SH-SY5Y (cell line): ENCODE measurements around the gene EXOSC7.

Experiments
- GATA2 ChIP-seq: IDR thresholded peaks from 2 replicates; pipeline ENCODE4 v1.6.1; 2011; ENCODE audit warnings: mild to moderate bottlenecking, low read depth, low read length
- GATA3 ChIP-seq: IDR thresholded peaks from 2 replicates; pipeline ENCODE4 v1.6.1; 2011; ENCODE audit warnings: low read depth, mild to moderate bottlenecking, low read length, moderate library complexity

The EXOSC7 gene

DNA sequence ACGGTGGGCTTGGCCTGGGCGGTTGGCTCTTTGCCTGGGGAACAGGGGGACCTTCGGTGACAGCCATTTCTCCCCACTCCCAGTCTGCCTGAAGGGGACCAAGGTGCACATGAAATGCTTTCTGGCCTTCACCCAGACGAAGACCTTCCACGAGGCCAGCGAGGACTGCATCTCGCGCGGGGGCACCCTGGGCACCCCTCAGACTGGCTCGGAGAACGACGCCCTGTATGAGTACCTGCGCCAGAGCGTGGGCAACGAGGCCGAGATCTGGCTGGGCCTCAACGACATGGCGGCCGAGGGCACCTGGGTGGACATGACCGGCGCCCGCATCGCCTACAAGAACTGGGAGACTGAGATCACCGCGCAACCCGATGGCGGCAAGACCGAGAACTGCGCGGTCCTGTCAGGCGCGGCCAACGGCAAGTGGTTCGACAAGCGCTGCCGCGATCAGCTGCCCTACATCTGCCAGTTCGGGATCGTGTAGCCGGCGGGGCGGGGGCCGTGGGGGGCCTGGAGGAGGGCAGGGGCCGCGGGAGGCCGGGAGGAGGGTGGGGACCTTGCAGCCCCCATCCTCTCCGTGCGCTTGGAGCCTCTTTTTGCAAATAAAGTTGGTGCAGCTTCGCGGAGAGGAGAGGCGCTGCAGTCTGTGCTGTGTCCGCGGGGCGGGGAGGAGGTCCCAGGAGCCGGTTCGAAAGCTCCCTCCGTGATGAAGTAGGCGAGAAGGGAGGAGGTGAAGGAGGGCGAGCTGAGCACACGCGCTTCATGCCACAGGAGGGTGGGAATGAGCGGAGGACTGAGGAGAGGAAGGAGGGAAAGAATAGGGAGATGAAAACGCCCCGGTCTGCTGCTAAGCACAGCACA lies 59.6 kb downstream of the EXOSC7 start:
- TF ChIP-seq GATA3: no peak
- TF ChIP-seq GATA2: no peak

DNA sequence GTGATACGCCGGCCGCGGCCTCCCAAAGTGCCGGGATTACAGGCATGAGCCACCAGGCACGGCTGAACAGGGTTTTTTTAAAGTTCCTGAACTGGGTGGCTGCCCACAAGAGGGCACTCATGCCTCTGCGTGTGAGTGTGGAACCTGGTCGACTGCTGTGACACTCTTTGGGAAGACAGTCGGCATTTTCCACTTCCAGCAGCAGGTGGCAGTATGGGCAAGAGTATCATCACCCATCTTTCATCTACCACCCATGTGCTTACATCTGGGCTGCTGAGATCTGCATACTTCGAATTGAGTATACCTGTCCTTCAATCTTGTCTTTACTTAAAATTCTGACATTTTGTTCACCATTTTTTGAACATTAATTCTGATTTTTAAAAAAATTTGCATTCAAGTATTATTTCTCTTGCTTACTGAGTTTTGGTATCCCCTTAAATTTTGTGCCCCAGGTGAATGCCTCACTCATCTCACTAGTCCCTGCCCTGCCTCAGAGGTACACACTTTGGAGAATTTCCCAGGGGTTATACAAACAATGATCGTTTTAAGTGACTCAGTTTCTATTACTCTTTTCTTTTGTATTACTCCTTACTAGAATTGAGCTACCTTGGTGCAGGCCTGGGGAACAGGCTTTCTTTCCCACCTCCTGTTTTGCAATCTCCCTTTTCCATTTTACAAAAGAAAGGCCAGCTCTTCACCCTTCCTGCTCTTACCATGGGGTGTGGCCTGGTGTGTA lies 61.8 kb downstream of the EXOSC7 start:
- TF ChIP-seq GATA3 (no peak), GATA2 (no peak)

DNA sequence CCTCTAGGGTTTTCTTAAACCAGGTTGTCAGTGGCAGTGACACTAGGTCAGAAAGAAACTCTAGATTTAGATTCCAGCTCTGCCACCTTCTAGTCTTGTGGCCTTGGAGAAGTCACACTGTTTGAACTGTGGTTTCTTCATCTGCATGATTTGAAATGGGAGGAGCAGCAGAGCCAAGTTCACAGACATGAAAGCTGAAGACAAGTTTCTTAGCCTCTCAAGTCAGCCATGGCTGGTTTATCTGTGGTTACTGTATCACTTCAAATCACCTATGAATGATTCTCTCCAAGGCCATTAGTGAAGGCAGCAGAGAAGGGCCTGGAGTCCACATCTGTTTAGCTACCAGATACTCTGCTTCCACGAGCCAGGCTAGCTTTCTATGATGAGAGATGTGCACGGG lies 65.6 kb downstream of the EXOSC7 start:
- TF ChIP-seq GATA3: no peak
- TF ChIP-seq GATA2: no peak

DNA sequence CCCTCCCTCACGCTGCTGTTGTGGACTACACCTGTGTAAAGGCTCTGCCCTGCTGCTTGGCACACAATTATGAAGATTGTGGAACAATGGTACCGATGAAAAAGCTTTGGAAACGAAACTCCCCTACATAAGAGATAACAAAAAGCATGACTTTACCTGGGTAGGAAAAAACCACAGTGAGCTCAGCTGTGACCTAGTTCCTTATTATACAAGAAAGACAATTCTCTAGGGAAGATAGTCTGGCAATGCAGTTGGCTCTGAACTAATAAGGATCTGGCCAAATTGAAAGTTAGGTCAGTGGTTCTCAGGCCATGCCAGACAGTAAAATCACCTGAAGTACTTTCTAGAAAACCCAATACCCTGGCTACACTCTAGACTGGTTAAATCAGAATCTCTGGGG lies 66.1 kb downstream of the EXOSC7 start:
- TF ChIP-seq GATA2 (no peak), GATA3 (no peak)

DNA sequence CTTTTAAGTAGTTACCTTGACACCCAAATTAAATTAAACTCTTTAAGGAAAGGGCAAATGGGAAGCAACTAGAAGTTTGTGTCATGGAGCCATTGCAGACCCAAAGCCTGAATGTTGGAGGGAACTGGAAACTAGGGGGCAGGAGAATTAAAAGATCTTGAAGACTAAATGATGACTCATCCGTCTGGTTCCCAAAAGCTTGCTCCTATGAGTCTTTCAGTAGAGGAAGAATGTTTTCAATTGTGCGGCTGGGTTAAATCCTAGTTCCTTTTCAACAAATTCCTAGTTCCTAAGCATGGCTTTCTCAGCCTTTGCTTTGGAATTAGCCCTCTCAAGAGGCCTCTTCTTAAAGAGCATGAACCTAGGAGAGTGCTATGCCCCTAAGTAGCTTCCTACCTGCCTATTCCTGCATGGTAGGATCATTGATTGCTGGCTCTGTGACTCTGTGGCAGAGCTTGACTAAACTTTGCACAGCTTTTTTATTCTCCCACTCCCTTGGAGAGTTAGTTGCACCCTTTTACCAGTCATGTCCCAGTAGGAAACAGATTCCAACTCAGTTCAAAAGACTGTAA lies 67.8 kb downstream of the EXOSC7 start:
- TF ChIP-seq GATA3 (no peak), GATA2 (no peak)

DNA sequence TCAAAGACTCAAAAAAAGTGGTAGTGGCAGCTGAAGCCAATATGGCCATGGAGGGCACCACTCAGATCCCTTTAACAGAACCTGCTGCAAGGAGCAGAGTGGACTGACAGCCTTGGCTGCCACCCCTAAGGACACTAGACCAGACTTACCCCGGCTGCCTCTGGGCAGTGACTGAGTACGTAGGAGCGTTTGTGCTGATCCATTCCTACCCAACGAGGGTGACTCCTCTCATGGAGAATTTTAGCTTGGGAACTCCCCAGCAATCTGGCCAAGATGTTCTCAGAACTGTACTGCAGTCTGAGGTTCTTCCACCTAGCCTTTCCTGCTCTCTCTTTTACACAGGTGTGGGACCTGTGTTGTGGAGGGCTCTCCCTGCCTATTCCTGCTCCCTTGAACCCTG lies 72.2 kb downstream of the EXOSC7 start:
- TF ChIP-seq GATA3 (no peak), GATA2 (no peak)

DNA sequence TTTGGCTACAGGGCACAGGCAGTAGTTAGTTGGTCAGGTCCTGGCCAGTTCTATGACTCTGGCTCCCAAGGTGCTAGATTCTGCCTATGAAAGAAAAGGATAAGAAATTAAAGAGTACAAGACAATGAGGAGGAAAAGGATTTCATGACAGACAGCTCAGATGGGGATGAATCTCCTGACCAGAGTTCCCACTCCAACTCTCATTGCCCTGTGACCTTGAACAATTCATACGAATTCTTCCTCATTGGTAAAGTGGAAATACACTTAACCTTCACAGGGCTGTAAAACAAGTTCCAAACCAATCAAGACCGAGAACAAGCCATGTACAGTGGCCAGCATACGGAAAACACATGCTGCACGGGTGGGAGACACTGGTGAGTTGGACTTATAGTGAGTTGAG lies 73.8 kb downstream of the EXOSC7 start:
- TF ChIP-seq GATA3: no peak
- TF ChIP-seq GATA2: no peak

DNA sequence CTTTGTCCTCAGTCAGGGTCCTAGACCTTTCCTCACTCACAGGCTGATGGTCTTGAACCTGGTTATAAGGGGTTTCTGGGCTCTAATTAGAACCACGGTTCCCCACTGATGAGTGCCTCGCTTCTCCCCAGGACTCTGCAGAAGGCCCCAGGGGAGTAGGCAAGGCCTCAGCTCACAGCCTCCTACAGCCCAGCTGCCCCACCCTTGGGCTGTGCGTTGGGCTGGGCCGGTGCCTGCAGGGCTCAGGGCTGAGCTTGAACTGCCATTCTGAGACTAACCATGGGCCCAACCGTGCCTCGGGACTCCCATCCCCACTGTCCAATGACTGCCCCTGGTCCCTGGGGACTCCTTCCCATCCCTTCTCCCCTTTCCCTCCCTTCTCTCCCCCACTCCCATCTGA lies 75.6 kb downstream of the EXOSC7 start:
- TF ChIP-seq GATA3: no peak
- no peak for TF ChIP-seq GATA2

DNA sequence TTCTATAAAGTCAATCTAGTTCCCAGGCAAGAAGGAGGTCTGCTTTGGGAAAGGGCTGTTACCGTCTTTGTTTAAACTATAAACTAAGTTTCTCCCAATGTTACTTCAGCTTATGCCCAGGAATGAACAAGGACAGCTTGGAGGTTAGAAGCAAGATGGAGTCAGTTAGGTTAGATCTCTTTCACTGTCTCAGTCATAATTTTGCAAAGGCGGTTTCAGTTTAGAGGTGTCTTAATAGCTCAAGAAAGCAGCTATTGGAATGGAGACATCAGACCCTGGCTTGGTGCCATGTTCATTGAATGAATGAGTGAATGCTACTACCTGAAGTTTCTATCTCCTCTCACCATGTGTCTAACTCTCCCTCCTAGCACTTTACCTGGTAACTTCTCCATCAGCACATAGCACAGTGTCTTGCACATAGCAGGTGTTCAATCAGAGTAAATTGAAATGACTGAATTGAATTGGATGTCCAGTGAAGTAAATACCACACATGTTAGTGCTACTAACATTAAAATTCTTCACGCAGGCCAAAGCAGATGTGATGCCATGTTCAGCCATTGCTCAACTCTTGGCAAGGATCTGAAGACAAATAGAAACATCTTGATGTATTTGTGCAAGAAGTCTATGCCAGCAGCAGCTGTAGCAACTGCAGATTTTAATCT lies 78.3 kb downstream of the EXOSC7 start:
- no peak for TF ChIP-seq GATA3
- no peak for TF ChIP-seq GATA2

DNA sequence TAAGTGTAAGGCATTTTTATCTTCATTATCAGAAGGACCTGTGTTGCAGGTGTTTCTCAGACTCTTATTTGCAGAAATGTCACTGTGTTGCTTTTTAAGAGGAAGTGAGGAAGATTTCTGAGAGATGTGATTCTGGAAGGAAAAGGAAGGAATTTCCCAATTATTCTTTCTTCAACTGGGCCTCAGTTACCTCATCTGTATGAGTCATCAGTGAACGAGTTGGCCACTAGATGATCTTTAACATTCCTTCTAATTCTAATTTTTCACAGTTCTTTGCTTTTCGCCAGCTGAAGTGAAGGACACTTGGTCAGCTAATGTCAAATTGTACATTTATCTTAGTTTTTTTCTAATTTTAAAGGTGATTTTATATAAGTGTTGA lies 79.0 kb downstream of the EXOSC7 start:
- TF ChIP-seq GATA3 (no peak), GATA2 (no peak)

DNA sequence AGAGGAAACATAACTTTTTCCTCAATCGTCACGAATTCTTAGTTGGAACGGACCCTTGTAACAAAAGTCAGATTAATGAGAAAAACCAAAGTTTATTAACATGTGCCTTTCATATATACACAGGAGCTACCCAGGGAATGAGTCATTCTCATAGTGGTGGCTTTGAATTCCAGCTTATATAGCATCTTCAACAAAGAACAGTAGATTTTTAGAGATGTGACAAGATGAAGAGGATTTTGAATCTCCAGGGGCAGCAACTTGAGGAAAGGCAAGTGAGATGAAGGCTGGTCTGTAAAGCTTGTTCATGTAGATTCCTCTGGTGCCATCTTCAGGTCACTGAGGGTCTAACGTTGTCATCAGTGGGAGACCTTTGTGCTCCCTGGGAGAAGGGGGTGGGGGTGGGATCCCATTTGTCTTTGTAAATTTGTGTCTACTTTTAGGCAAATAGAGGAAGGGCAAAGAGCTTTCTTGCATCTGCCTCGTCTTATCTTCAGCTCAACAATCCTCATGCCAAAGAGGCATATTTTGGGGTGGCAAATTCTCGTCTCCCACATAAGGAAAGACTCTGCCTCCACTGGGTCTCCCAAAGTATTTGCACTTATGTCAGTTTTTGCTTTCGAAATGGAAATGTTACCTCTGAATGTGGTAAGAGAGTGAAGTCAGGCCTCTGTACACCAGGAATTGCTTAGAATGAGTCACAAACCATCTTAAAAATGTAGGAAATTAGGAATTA lies 79.5 kb downstream of the EXOSC7 start:
- TF ChIP-seq GATA2 (no peak), GATA3 (no peak)

DNA sequence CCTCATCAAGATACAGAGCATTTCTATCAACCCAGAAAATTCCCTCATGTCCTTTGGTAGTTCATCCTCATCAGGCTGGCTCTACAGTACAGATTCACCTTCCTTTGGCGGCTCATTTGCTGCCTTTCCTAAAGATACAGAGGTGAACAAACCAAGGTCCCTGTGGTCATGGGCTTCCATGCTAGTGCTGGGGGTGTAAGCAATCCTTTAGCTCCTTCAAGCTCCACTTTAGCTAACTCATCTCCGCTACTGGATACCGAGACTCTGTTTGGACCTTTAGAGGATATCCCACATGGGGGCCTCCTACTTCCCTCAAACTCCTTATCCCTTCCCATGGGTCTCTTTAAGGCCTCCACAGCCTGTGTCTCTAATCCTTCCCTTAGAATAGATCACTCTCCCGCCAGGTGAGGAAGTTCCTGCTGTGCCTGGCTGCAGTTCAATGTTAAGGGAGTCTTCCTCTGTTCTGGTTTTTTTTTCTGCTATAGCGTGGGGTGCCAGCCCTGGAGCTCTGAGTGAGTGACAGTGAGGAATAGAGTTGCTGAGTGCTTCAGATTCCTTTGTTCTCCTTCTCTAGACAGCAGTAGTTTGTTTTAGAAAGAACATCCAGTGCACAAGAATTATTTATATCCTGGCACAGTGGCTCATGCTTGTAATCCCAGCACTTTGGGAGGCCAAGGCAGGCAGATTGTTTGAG lies 80.7 kb downstream of the EXOSC7 start:
- no peak for TF ChIP-seq GATA3
- TF ChIP-seq GATA2: no peak

DNA sequence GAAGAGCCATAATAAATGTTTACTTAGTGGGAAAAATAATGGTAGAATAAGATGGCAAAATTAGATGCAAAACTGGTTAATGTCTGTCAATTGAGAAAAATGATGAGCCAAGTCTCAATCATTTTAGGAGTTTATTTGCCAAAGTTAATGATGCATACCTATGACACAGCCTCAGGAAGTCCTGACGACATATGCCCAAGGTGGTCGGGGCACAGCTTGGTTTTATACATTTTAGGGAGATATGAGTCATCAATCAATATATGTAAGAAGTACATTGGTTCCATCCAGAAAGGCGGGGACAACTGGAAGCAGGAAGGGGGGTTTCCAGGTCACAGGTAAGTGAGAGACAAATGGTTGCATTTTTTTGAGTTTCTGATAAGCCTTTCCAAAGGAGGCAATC lies 81.5 kb downstream of the EXOSC7 start:
- TF ChIP-seq GATA2 (no peak), GATA3 (no peak)
